Stimulated activated naive CD4-positive, alpha-beta T cell (primary cell): ENCODE data around the gene KRTAP5-5.
"Not testable (repeated sequence)": the region's sequence is repeated elsewhere in the genome, so short reads cannot be mapped to it uniquely, and the experiment has no call there.

Experiments
- DNase-seq, 6 experiments: peaks; one replicate each; lab custom pipeline; 2025; lab: John Stamatoyannopoulos, UW

KRTAP5-5 gene

DNA sequence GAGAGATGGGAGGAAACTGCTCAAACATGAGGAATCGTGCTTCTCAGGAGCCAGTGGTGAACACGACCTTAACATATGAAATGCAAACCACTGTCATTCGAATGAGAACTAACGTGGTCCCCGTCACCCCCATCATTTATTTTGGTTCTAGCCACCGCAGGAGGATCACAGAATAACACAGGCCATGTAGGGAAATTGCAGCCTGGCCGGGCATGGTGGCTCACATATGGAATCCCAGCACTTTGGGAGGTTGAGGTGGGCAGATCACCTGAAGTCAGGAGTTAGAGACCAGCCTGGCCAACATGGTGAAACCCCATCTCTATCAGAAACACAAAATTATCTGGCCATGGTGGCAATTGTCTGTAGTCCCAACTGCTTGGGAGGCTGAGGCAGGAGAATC, 27.1 kb downstream of the KRTAP5-5 start:
- no peak for DNase-seq

DNA sequence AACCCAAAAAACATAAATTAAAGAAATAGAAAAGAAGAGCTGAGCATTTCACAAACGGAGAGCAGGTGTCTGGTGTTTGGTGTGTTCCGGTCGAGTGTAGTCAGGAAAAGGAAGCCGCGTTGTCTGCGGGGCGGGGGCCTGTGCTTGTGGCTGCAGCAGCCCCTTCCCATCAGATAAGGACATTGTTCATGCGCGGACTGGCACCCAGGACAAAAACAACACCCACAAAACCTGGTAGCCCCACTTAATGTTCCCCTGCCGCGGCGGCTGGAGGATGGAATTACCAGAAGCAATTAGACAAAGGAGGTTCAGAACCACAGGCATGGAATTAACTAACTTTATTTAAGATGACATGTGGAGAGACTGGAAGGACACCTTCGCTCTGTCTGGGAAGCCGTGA, 29.9 kb downstream of the KRTAP5-5 start:
- peak in 1 of 6 experiments; percentile 15 for DNase-seq

DNA sequence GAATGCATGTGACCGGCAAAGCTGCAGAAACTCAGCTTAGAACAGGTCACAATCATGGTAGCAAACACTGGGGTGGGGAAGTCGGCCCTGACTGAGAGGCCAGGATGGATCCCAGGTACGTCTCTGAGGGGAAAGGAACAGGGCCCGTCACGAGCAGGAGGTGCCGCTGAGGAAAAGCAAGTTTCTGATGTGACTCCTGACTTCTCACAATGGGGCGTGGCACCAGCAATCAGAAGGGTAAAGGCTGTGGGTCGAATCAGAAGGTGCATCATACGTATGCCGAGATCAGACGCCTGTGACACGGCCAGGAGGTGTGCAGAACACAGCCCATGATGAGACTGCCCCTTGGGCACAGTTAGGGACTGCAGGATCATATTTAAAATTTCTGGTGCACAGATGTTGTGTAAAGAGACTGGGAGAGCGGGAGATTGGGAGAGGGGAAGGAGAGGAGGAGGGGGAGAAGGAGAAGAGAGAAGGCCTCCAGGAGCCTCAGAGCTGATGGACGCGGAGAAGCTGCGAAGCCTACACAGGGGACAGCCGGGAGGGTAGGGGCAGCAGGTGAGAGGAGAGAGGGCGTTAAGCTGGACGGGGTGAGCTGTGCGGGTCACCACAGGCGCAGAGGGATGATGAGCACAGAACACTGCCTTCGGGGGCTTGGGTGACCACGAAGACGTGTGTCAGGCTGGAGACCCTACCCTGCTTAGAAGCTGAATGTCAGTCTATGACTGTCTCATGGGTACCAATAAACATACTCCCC, 30.7 kb downstream of the KRTAP5-5 start:
- no peak for DNase-seq

DNA sequence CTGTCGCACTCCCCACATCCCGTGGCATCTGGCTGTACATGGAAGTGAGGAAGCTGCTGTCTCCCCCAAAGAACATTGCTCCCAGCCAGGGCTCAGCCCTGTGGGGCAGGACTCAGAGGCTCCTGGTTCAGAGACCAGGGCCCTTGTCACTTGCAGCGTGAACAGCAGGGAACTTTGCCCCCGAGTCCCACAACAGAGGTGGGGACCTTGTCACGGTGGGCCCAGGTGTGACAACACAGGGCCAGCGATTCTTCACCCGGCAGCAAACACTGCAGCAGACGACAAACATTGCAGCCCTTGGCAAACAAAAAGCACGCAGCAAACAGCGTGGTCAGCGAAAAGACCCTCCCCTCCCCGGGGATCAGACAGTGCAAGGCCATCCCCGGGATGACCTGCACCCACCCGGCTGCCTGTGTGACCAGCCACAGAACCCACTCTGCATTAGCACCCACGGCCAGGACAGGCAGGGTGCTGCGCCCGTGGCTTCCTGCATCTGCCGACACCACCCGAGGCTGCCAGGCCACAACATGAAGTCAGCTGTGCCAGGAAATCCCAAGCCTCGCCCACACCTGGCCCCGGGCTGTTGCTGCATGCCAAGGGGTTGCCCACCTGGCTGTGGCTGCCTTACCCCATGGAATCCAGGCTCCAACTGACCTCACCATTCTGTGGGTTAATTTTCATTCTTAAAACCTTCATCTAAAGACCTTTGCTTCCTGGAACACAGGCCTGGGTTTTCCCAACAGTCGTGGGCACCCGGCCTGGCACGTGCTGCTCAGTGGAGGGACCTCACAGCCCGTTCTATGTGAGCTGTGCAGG, 32.1 kb downstream of the KRTAP5-5 start:
- not testable (repeated sequence) for DNase-seq

DNA sequence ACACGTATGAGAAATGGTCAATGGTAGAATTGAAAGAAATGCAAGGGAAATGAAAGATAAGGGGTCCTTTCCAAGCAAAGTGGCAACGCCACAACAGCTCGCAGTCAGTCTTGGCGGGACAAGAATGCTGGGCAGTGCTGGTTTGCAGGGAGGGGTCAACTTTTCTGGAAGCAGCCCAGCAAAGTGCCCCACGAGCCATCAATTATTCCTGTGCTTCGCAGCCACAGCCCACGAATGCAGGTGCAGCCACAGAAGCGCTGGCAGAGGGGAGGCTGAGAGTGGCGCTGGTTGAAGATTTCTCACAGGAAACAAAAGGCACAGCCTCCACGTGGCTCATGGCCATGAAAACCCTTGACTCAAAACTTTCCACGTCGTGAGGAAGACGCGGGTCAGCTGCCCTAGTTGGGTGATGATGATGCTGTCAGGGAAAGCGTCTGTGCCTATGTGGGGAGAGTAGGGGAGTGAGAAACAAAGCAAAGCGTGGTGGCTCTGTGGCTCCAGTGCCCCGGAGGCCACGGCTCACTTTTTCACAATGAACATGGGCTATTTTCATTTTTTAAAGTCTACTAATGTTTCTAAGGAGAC, 33.2 kb downstream of the KRTAP5-5 start:
- DNase-seq, result not testable (repeated sequence)

DNA sequence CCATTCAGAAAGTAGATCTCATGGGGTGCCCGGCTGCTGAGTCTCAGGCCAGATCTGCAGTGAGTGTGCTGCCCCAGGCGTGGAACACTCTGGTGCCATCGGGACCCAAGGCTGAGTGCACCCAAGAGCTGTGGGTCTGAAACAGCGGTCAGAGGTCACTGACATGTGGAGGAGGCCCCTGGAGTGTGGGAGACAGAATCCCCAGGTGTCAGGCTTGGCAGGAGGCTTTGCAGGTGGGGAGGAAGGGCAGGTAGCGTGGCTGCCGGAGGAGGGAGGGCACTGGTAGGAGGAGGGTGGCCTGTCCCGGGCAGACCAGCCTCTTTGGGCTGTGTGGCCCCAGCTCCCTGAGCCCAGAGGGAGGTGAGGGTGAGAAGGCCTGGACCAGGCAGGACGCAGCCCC, 35.7 kb downstream of the KRTAP5-5 start:
- no peak for DNase-seq

DNA sequence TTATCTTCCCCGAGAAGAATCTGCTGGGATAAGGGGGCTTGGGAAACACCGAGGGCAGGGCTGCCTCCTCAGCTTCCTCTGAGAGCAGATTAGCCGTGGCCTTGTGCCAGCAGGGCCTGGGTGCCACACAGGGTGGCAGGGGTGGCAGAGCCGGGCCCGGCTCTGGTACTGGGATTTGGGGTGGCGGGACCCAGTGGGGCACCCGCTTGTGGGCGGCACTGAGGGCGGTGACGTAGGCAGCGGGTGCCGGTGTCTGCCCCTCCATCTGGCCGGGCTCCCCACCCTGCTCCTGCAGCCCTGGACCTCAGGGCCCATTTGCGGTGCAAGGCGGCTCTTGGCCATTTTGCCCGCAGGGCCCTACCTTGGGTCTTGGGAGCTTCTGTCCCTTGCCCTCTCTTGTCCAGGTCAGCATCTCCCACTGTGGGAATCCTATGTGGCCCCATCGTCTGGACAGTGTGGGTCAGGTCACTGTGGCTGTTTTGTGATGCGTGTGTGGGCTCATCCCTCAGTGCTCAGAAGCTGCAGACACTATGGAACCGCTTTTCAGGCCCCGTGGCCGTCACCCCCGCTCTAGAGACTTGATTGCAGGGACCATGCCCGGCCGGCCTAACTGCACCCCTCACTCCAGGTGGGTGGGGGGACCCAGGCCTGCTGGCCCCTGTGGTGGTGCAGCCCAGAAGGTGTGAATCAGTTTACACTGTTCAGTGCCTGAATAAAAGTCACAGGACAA, 37.7 kb downstream of the KRTAP5-5 start:
- DNase-seq, result no peak

DNA sequence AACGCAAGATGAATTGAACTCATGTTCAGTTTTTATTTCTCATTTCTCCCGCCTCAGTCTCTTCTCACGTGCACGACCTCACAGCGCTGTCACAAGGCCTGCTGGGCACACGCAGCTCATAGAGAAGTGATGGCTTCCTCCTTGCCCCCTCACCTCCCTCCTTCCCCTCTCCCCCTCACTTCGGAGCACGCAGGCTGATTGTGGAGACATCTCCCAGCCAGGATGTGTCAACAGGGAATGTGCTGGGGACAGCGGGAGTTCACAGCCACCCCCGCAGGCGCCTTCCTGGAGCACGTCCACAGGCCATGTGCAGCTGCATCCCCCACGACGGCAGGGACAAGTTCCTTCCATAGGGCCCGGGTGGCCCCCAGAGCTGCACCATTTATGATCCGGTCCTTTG, 38.3 kb downstream of the KRTAP5-5 start:
- DNase-seq, result no peak

DNA sequence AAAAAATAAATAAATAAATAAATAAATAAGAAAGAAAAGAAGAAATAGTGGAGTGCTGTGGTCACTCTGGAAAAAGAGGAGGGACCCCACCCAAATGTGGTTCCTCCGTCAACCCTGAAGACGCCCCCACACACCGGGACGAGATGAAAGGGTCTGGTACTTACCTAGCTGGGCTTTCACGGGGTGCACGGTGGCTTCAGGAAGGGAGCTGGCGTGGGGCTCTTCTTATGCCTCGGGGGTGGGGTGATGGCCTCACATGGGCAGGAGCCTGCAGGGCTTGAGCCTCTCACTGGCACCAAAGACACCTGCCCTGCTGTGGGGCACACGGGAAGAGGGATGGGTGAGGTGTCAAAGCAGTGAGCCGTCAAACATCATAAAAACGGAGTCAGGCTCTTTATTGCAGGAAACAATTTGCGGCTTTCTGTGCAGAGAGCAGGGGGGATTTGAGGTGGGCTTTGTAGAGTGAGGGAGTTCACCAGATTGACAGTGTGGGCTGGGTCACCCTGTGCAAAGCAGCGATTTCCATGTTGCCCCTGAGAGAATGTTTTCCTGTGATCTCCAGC, 39.4 kb downstream of the KRTAP5-5 start:
- no peak for DNase-seq

DNA sequence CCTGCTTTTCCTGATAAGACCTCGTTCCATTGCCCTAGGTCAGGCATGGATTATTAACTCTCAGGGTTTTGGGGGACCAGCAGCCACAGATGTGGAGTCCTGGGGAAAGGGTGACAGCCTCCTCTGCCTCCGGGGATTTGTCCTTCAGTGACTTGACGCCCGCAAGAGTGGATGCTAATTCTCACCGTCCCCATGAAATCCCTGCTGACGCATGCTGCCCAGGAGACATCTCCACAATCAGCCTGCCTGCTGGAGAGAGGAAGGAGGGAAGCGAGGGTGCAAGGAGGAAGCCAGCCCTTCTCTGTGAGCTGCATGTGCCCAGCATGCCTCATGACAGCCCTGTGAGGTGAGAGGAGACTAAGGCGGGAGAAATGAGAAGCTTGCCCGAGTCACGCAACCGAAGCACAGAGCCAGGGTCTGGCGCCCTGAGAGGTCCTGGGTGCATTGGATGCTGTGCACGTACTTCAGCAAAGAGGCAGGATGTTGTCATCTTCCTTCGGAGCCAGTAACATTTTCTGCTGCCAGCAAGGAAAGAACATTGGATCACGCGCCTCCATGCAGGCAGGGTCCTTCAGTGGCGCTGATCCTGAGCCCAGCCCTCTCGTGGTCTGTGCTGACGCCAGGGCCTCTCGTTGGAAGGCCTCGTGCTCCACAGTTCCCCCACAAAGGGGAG, 40.1 kb downstream of the KRTAP5-5 start:
- DNase-seq, result no peak

DNA sequence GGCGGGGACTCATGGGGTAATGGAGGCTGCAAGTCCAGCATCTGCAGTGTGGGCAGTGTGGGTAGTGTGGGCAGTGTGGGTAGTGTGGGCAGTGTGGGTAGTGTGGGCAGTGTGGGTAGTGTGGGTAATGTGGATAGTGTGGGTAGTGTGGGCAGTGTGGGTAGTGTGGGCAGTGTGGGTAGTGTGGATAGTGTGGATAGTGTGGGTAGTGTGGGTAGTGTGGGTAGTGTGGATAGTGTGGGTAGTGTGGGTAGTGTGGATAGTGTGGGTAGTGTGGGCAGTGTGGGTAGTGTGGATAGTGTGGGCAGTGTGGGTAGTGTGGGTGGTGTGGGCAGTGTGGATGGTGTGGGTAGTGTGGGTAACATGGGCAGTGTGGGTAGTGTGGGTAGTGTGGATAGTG, 40.9 kb downstream of the KRTAP5-5 start:
- DNase-seq, result not testable (repeated sequence)

DNA sequence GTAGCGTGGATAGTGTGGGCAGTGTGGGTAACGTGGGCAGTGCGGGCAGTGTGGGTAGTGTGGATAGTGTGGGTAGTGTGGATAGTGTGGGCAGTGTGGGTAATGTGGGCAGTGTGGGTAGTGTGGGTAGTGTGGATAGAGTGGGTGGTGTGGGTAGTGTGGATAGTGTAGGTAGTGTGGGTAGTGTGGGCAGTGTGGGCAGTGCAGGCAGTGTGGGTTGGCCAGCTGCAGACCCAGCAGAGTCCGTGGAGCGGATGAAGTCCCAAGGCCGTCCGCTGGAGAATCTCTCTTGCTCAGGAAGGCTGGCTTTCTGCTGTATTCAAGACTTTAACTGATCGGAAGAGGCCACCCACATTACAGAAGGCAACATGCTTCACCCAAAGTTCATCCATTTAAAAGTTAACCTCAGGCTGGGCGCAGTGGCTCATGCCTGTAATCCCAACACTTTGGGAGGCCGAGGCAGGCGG, 41.4 kb downstream of the KRTAP5-5 start:
- no peak for DNase-seq

DNA sequence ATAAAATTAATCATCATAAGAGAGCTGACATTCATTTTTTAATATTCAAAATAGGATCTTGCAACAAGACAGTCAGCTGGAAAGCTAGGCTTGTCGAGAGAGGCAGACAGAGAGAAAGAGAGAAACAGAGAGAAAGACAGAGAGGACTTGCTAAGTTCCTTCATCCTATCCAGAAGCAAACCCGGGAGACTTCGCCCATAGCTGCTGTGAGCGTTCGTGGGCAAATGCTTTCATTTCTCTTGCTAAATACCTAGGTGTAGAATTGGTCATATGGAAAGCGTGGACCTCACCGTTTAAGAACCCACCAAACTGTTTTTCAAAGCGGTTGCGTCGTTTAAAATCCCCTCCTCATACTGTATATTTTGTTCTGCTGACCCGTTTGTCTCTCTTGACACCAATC, 42.1 kb downstream of the KRTAP5-5 start:
- no peak for DNase-seq

DNA sequence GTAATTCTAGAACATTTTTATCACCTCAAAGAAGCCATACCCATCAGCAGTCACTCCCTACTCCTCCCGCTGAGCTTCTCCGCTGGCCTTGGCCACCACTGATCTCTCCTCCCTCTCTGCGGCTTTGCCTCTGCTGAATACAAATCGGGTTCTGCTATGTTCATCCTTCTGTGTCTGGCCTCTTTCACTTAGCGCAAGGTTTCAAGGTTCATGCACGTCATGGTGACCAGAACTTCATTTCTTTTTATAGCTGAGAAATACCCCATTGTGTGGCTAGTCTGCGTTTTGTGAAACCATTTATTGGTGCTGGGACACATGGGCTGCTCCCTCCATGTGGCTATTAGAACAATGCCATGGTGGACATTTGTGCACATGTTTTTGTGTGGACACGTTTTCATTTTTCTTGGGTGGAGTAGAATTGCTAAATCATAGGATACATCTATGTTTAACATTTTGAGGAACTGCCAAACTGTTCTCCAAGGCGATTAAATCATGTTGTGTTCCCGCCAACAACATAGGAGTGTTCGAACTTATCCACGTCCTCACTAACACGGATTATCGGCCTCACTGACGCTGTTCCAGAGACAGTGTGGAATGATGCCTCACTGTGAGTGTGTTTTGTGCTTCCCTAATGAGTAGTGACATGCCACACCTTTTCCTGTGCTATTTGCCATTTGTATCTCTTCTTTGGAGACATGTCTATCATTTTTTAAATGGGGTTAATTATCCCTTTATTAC, 43.2 kb downstream of the KRTAP5-5 start:
- no peak for DNase-seq

DNA sequence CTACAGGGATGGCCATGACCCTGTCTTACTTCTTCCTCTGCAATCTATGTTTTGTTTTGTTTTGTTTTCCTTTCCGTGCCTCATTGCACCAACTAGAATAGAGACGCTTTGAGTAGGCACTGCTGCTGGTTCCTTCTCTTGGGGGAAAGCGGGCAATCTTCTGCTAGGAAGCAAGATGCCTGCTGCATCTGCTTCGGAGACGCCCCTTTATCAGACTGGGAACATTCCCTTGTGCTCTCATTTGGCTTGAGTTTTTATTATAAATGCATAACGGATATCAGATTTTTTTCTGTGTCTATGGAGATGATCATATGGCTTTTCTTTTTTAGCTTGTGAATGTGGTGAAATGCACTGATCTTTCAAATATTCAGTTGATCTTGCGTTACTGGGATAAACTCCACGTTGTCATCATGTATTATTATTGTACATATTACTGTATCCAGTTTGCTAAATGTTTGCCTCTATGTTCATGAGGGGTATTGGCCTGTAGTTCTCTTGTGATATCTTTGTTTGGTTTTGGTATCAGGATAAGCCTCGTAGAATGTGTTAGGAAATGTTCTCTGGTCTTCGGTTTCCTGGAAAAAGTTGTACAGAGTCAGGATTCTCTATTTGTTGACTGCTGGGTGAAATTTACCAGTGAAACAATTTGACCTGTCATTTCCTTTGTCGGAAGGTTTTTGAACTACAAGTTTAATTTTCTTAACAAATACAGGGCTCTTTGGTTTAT, 44.0 kb downstream of the KRTAP5-5 start:
- no peak for DNase-seq

DNA sequence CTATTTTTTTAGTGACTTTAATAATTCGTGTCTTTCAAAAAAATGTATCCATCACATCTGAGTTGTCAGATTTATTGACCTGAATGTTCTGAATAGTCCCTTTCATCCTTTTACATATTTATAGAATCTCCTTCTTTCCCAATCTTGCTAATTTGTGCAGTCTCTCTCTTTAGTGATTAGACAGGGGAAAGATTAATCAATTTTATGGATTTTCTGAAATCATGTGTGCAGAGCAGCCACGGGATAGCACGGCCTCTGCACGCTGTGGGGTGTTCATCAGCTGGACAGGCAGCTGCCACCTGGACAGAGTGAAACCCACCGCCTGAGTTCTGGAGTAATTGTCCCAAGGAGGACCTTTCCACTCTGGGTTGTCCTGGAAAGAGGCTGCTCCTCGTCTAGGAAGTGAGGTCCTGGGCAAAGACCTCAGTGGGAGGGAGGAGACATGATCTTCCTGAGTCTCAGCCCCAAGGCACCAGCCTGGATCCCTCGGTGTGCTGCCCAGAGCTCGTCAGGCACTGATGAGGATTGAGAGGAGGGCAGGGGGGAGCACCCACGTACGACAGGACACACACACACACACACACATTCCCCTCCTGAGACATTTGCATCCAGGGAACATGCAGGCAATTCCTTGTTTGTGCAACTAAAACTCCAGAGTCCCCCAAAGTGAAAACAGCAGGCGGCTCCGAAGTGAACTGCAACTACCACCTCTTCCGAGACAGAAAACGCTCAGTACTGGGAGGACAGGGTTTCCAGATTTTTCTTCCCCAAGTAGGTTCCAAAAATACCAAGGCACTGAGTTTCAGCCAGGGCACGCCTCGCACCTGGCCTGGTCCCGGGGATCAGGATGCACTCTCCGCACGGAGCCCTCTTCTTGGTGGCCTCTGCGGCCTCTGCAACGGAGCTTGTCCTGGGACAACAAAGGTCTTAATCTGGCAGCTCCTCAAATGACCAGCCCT, 44.9 kb downstream of the KRTAP5-5 start:
- no peak for DNase-seq

DNA sequence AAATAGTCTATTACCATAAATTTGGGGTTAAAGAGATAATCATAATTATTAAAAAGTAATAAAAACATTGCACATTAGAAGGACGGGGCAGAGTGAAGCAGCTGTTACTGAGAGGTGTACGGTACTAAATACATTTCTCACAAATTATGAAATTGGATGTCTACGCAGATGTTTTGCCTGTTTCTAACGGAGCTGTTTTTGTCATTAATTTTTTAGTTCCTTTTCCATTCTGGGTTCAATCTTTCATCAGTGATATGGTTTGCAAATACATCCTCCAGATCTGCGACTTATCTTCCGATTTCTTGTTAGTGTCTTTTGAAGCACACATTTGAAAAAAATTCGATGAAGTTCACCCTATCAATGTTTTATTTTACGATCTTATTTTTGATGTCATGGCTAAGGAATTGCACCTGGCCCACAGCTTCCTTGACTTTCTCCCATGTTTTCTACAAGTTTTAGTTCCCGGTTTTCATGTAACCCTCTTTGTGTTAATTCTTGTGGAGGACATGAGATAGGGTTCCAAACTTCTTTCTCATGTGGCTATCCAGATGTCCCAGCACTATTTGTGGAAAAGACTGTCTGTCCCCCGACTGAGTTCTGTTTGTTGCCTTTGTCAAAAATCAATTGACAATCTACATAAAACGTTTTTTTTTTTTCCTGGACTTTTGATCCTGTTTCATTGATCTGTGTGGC, 46.1 kb downstream of the KRTAP5-5 start:
- no peak for DNase-seq

DNA sequence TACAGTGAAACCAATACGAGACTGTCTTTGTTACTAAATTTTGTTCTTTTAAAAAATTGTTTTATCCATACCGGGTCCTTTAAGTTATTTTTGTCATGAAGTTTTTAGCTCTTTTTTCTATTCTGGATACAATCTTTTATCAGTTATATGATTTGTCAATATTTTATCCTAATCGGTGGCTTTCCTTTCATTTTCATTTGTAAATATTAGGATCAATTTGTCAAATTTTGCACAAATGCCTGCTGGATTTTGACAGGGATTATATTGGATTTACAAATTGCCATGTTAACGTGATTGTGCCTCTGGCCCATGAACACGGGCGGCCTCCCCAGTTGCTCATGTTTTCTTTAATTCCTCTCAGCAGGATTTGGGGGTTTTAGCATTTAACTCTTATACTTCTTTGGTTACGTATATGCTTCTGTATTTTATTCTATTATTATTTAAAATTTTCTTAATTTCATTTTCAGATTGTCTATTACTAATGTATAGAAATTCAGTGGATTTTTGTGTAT, 46.7 kb downstream of the KRTAP5-5 start:
- no peak for DNase-seq
